ENCODE results near the gene IGSF1.

IGSF1 gene

GRCh38 chrX:131289527-131289926 lies 421 bp upstream of the IGSF1 start:
- TF ChIP-seq TCF12 (IDR thresholded peaks at IDR 0.05; ENCODE audit: low read depth) (no peak), NFIC (IDR thresholded peaks at IDR 0.05) (no peak)

GRCh38 chrX:131288188-131288587 lies 918 bp downstream of the IGSF1 start:
- TF ChIP-seq CEBPB (IDR thresholded peaks at IDR 0.05), result no peak
- TF ChIP-seq TCF12 (IDR thresholded peaks at IDR 0.05; ENCODE audit: low read depth), result no peak
- TF ChIP-seq, protein P1, sequence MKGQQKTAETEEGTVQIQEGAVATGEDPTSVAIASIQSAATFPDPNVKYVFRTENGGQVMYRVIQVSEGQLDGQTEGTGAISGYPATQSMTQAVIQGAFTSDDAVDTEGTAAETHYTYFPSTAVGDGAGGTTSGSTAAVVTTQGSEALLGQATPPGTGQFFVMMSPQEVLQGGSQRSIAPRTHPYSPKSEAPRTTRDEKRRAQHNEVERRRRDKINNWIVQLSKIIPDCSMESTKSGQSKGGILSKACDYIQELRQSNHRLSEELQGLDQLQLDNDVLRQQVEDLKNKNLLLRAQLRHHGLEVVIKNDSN (IDR thresholded peaks at IDR 0.05), result no peak
- TF ChIP-seq CREB1 (IDR thresholded peaks at IDR 0.05; ENCODE audit: low read depth), result no peak
- no peak for TF ChIP-seq FOXM1 (IDR thresholded peaks at IDR 0.05; ENCODE audit: borderline replicate concordance, low read depth)
- TF ChIP-seq, protein P2, sequence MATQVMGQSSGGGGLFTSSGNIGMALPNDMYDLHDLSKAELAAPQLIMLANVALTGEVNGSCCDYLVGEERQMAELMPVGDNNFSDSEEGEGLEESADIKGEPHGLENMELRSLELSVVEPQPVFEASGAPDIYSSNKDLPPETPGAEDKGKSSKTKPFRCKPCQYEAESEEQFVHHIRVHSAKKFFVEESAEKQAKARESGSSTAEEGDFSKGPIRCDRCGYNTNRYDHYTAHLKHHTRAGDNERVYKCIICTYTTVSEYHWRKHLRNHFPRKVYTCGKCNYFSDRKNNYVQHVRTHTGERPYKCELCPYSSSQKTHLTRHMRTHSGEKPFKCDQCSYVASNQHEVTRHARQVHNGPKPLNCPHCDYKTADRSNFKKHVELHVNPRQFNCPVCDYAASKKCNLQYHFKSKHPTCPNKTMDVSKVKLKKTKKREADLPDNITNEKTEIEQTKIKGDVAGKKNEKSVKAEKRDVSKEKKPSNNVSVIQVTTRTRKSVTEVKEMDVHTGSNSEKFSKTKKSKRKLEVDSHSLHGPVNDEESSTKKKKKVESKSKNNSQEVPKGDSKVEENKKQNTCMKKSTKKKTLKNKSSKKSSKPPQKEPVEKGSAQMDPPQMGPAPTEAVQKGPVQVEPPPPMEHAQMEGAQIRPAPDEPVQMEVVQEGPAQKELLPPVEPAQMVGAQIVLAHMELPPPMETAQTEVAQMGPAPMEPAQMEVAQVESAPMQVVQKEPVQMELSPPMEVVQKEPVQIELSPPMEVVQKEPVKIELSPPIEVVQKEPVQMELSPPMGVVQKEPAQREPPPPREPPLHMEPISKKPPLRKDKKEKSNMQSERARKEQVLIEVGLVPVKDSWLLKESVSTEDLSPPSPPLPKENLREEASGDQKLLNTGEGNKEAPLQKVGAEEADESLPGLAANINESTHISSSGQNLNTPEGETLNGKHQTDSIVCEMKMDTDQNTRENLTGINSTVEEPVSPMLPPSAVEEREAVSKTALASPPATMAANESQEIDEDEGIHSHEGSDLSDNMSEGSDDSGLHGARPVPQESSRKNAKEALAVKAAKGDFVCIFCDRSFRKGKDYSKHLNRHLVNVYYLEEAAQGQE (IDR thresholded peaks at IDR 0.05; ENCODE audit: low read depth), result no peak
- TF ChIP-seq EGR1 (IDR thresholded peaks at IDR 0.05), result no peak
- TF ChIP-seq EP300 (IDR thresholded peaks at IDR 0.05; ENCODE audit: borderline replicate concordance), result no peak
- TF ChIP-seq TAF1 (IDR thresholded peaks at IDR 0.05; ENCODE audit: low read depth), result no peak
- no peak for TF ChIP-seq YY1 (IDR thresholded peaks at IDR 0.05; ENCODE audit: low read depth)
- TF ChIP-seq NFIC (IDR thresholded peaks at IDR 0.05), result no peak
- no peak for TF ChIP-seq TEAD4 (IDR thresholded peaks at IDR 0.05)
- no peak for TF ChIP-seq ZBTB7A (IDR thresholded peaks at IDR 0.05; ENCODE audit: low read depth)
- TF ChIP-seq RAD21 (IDR thresholded peaks at IDR 0.05; ENCODE audit: low read depth), result no peak
- TF ChIP-seq, protein P3, sequence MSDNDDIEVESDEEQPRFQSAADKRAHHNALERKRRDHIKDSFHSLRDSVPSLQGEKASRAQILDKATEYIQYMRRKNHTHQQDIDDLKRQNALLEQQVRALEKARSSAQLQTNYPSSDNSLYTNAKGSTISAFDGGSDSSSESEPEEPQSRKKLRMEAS (IDR thresholded peaks at IDR 0.05), result no peak

- TF ChIP-seq YY1 (IDR thresholded peaks at IDR 0.05; ENCODE audit: low read depth), result no peak
- TF ChIP-seq EGR1 (IDR thresholded peaks at IDR 0.05), result no peak
- no peak for TF ChIP-seq FOXM1 (IDR thresholded peaks at IDR 0.05; ENCODE audit: borderline replicate concordance, low read depth)
- no peak for TF ChIP-seq TAF1 (IDR thresholded peaks at IDR 0.05; ENCODE audit: low read depth)
Observed at GRCh38 chrX:131287560-131288179, 1.4 kb downstream of the IGSF1 start.

DNA sequence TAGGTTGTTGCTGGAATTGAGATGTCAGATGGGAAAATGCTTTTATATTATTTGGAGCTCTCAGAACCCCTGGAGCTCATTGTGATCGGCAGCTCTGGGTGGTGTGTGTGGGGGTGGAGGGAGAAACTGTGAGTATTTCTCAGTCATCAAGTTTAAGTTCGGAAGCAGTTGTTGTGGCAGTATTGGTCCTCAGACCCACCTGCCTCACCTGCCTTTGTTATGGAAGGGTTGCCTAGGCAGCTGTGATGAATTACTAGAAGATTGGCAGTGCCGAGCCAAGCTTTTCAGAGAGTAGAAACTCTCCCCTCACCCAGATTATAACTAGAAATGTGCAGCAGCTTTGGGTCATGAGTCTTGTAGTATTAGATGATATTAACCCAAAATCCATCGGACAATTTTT lies 9.5 kb downstream of the IGSF1 start:
- no peak for TF ChIP-seq FOXM1 (IDR thresholded peaks at IDR 0.05; ENCODE audit: borderline replicate concordance, low read depth)
- TF ChIP-seq CREB1 (IDR thresholded peaks at IDR 0.05; ENCODE audit: low read depth), result no peak
- TF ChIP-seq, protein P1 (IDR thresholded peaks at IDR 0.05), result no peak
- no peak for TF ChIP-seq TEAD4 (IDR thresholded peaks at IDR 0.05)
- TF ChIP-seq TCF12 (IDR thresholded peaks at IDR 0.05; ENCODE audit: low read depth), result no peak
- no peak for TF ChIP-seq NFIC (IDR thresholded peaks at IDR 0.05)
- no peak for TF ChIP-seq CEBPB (IDR thresholded peaks at IDR 0.05)
- TF ChIP-seq ZBTB7A (IDR thresholded peaks at IDR 0.05; ENCODE audit: low read depth), result no peak
- TF ChIP-seq, protein P2 (IDR thresholded peaks at IDR 0.05; ENCODE audit: low read depth), result no peak
- no peak for TF ChIP-seq EP300 (IDR thresholded peaks at IDR 0.05; ENCODE audit: borderline replicate concordance)
- no peak for TF ChIP-seq EGR1 (IDR thresholded peaks at IDR 0.05)
- no peak for TF ChIP-seq YY1 (IDR thresholded peaks at IDR 0.05; ENCODE audit: low read depth)
- no peak for TF ChIP-seq TAF1 (IDR thresholded peaks at IDR 0.05; ENCODE audit: low read depth)
- no peak for TF ChIP-seq RAD21 (IDR thresholded peaks at IDR 0.05; ENCODE audit: low read depth)
- TF ChIP-seq, protein P3 (IDR thresholded peaks at IDR 0.05), result no peak

DNA sequence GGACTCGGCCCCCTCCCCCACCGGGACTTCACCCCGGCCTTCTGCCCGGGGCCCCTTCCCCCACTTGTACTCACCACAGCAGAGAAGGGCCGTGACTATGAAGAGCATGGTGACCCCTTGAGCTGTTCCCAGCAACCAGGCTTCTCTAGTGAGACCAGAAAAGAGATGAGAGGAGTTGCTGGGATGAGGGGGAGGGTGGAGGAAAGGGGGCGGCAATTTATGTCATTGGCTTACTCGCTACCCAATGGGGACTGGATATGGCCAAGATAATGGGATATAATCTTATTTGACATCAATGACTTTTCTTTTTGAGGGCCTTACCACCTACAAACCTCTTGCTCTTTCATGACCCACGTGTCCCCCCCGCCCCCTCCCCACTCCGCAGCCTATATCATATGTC lies 9.9 kb downstream of the IGSF1 start:
- TF ChIP-seq EGR1 (IDR thresholded peaks at IDR 0.05) (no peak), RAD21 (IDR thresholded peaks at IDR 0.05; ENCODE audit: low read depth) (no peak), TEAD4 (IDR thresholded peaks at IDR 0.05) (no peak), EP300 (IDR thresholded peaks at IDR 0.05; ENCODE audit: borderline replicate concordance) (no peak), FOXM1 (IDR thresholded peaks at IDR 0.05; ENCODE audit: borderline replicate concordance, low read depth) (no peak), ZBTB7A (IDR thresholded peaks at IDR 0.05; ENCODE audit: low read depth) (no peak), NFIC (IDR thresholded peaks at IDR 0.05) (no peak), CEBPB (IDR thresholded peaks at IDR 0.05) (no peak), YY1 (IDR thresholded peaks at IDR 0.05; ENCODE audit: low read depth) (no peak), TAF1 (IDR thresholded peaks at IDR 0.05; ENCODE audit: low read depth) (no peak), TCF12 (IDR thresholded peaks at IDR 0.05; ENCODE audit: low read depth) (no peak), CREB1 (IDR thresholded peaks at IDR 0.05; ENCODE audit: low read depth) (no peak)
- TF ChIP-seq, protein P3 (IDR thresholded peaks at IDR 0.05), result no peak
- TF ChIP-seq, protein P2 (IDR thresholded peaks at IDR 0.05; ENCODE audit: low read depth), result no peak
- TF ChIP-seq, protein P1 (IDR thresholded peaks at IDR 0.05), result no peak
